ENCODE data around the gene MAST4. TPM values are rescaled to one million over a fixed set of nuclear protein-coding genes. Genes with fewer than 3 reads are reported as not detected.

Gene MAST4
- total RNA-seq, 1 donor from 2014 or later = 10.5 TPM

DNA sequence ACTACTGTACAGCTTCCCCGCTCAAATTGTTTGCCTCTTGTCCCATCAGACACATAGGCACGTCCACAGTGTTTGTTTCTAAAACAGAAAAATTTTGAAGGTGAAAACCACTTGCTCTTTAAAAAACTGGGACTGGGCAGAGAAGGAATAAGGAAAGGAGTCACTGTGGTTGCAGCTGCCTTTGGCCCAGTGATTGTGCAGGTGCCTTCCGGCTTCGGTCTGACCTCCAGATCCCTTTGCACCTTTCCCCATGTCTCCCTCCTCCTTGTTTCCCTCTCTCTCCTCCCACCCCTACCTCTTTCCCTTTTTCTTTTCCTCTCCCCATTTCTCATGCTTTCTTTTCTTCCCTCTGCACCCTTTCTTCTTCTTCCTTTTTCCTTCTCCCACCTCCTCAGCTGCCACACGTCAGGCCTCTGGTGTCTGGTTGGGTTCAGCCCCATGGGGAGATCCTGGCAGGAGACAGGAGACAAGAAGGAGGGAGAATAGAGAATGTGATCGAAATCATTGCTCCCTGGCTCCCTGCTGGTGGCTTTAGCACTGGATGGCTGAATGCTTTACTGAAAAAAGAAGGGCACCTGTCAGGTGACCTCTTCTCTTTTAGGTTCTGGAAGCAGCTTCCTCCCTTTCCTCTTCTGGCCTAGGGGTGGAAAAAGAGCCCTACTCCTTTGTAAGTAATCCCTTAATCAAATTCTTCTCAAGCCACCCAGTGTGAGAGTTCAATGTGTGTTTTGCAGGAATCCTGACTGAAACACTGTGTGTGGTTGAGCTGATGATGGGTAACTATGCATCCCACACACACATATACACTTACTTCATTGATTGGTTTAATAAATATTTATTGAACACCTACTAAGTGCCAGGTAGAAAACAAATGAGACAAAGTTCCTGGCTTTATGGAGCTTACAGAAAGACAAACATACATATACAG, 267.3 kb downstream of the MAST4 start:
- H3K4me1 Mint-ChIP-seq (ENCODE audit: unreplicated experiment) = peaks cover 7% of the 10 kb centered on the region
- TF ChIP-seq, protein P1, sequence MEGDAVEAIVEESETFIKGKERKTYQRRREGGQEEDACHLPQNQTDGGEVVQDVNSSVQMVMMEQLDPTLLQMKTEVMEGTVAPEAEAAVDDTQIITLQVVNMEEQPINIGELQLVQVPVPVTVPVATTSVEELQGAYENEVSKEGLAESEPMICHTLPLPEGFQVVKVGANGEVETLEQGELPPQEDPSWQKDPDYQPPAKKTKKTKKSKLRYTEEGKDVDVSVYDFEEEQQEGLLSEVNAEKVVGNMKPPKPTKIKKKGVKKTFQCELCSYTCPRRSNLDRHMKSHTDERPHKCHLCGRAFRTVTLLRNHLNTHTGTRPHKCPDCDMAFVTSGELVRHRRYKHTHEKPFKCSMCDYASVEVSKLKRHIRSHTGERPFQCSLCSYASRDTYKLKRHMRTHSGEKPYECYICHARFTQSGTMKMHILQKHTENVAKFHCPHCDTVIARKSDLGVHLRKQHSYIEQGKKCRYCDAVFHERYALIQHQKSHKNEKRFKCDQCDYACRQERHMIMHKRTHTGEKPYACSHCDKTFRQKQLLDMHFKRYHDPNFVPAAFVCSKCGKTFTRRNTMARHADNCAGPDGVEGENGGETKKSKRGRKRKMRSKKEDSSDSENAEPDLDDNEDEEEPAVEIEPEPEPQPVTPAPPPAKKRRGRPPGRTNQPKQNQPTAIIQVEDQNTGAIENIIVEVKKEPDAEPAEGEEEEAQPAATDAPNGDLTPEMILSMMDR (IDR thresholded peaks at IDR 0.05) = no peak
- H3K9me3 Mint-ChIP-seq (ENCODE audit: unreplicated experiment) = no peaks in the 10 kb centered on the region
- no peaks in the 10 kb centered on the region for H3K36me3 Mint-ChIP-seq (ENCODE audit: unreplicated experiment)
- DNase-seq (ENCODE audit: extremely low spot score, unreplicated experiment) = no peak
- peaks cover 17% of the 10 kb centered on the region for H3K27me3 Mint-ChIP-seq (ENCODE audit: unreplicated experiment)
- no peak overlapping the region for H3K27ac Mint-ChIP-seq (ENCODE audit: unreplicated experiment)
- no peak overlapping the region for H3K4me3 Mint-ChIP-seq (ENCODE audit: unreplicated experiment)

DNA sequence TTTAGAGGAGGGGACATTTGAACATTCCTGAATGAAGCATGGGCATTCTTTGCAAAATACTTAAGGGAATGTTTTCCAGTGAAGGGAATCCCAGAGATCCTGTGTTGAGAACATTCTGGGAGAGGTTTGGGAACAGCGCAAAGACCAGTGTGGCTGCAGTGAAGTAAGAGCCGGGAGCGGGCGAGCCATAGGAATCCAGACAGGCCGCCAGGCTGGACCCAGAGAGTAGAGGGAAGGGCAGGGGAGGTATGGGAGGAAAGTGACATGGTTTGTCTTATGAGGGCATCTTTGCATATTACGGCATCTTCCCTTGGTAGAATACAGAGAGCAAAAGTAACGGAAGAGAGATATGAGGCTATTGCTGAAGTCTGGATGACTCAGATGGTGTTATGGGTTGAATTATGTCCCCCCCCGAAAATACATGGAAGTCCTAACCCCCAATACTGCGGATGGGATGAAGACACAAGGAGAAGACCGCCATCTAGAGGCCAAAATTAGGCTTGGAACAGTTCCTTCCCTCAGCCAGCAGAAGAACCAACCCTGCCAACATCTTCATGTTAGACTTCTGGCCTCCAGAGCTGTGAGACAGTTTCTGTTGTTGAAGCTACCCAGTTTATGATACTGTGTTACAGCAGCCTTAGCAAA, 268.2 kb downstream of the MAST4 start:
- no peak overlapping the region for H3K27ac Mint-ChIP-seq (ENCODE audit: unreplicated experiment)
- H3K4me1 Mint-ChIP-seq (ENCODE audit: unreplicated experiment) = peaks cover 7% of the 10 kb centered on the region
- H3K4me3 Mint-ChIP-seq (ENCODE audit: unreplicated experiment) = no peak overlapping the region
- no peak for DNase-seq (ENCODE audit: extremely low spot score, unreplicated experiment)
- TF ChIP-seq, protein P1 (IDR thresholded peaks at IDR 0.05) = no peak
- peaks cover 14% of the 10 kb centered on the region for H3K27me3 Mint-ChIP-seq (ENCODE audit: unreplicated experiment)
- no peaks in the 10 kb centered on the region for H3K36me3 Mint-ChIP-seq (ENCODE audit: unreplicated experiment)
- no peaks in the 10 kb centered on the region for H3K9me3 Mint-ChIP-seq (ENCODE audit: unreplicated experiment)

DNA sequence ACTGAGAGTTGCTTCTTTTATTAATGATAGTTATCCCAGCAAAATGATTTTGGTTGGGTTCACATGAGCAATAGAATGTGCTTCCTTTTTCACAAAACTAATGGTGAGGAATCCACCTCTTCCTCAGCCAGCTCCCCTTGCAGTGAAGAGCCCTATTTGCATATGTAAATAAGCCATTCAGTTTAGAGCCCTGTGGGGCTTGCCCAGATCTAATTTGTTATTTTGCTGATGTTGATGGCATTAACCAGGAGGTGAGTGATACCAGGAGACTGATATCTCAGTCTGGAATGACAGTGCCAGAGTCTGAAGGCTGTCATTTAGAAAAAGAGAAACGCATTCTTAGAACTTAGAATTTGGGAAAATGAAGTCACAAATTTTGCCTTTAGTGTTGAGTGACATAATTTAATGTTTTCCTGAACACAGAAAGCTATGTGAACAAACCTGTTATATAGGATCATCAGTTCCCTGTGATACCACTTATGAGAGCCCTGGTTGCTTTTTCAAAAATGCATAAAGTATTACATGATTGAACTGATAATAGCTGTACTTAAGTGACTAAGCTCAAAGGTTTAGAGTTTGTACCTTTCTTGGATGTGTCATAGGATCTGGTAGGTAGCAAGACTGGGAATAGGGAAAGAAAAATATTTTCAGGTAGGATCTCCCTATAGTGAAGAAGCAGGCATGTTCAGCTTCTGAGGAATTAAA, 271.6 kb downstream of the MAST4 start:
- Mint-ChIP-seq H3K36me3 (ENCODE audit: unreplicated experiment) (no peaks in the 10 kb centered on the region), H3K4me1 (ENCODE audit: unreplicated experiment) (no peaks in the 10 kb centered on the region), H3K27ac (ENCODE audit: unreplicated experiment) (no peak overlapping the region), H3K4me3 (ENCODE audit: unreplicated experiment) (no peak overlapping the region), H3K27me3 (ENCODE audit: unreplicated experiment) (peaks cover 11% of the 10 kb centered on the region), H3K9me3 (ENCODE audit: unreplicated experiment) (no peaks in the 10 kb centered on the region)
- no peak for DNase-seq (ENCODE audit: extremely low spot score, unreplicated experiment)
- TF ChIP-seq, protein P1 (IDR thresholded peaks at IDR 0.05) = no peak

DNA sequence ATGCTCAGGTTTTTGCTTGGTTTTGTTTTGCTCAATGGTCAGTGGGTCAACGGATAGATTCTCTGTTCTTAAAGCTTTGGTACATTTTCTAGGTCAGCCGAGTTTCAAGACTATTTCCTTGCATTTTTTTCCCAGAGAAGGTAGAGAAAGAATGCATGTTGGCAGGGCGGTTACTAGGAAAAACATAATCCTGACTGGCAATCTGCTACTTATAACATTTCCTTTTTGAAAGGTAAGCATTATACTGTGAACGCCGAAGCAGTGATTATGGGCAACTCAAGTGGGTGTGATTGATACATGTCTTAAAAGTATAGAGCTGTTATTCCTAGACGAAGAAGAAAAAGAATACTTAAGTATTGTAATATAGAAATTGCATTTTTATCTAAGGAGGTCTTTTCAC, 273.2 kb downstream of the MAST4 start:
- H3K4me3 Mint-ChIP-seq (ENCODE audit: unreplicated experiment) = no peak overlapping the region
- no peaks in the 10 kb centered on the region for H3K4me1 Mint-ChIP-seq (ENCODE audit: unreplicated experiment)
- H3K27me3 Mint-ChIP-seq (ENCODE audit: unreplicated experiment) = peaks cover 9% of the 10 kb centered on the region
- no peak for DNase-seq (ENCODE audit: extremely low spot score, unreplicated experiment)
- TF ChIP-seq, protein P1 (IDR thresholded peaks at IDR 0.05) = no peak
- H3K27ac Mint-ChIP-seq (ENCODE audit: unreplicated experiment) = no peak overlapping the region
- no peaks in the 10 kb centered on the region for H3K36me3 Mint-ChIP-seq (ENCODE audit: unreplicated experiment)
- H3K9me3 Mint-ChIP-seq (ENCODE audit: unreplicated experiment) = no peaks in the 10 kb centered on the region

Data from osteocyte (in vitro differentiated cells).